Endometrial microvascular endothelial cells (primary cell): Measurements from ENCODE around the gene ALPP. TPM values are rescaled to one million over a fixed set of nuclear protein-coding genes. Genes with fewer than 3 reads are reported as not detected.
"Not testable (repeated sequence)": the region's sequence is repeated elsewhere in the genome, so short reads cannot be mapped to it uniquely, and the experiment has no call there.

Experiments
- in situ Hi-C: cut with HindIII; loops from 2 replicates; pipeline ENCODE4 v1.10.0; 2017; ENCODE audit warnings: low sequenced_read_pairs, low pct_unique_long_range_greater_than_20kb; ENCODE audit errors: inconsistent ontology term
- total RNA-seq: library from RNA; depleted of rRNA; stranded (reverse); fragments of >200 nt; gene quantifications from one replicate; pipeline ENCODE4 v1.2.3, GENCODE V29; 2015; ENCODE audit errors: inconsistent ontology term

The ALPP gene
- total RNA-seq, 1 donor from 2014 or later: not detected

DNA sequence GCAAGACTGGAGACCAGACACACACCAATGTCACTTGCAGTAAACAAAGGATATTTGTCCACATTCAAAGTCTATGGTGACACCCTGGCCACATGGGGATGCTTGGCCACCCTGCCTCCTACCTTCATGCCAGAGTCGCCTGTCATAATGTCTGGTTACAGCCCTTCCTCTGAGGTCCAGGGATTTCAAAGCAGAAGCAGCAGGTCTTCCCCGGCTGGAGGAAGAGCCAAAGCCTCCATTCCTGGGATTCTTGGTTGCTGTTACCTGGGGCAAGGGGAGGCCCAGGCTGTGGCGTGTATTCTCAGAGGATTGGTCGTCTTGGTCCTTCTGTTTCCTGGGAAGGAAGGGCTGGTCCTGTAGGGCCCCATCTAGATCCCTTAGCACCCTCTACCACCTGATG is 2.3 kb upstream of the ALPP start:
- in situ Hi-C loops: no loop called here

DNA sequence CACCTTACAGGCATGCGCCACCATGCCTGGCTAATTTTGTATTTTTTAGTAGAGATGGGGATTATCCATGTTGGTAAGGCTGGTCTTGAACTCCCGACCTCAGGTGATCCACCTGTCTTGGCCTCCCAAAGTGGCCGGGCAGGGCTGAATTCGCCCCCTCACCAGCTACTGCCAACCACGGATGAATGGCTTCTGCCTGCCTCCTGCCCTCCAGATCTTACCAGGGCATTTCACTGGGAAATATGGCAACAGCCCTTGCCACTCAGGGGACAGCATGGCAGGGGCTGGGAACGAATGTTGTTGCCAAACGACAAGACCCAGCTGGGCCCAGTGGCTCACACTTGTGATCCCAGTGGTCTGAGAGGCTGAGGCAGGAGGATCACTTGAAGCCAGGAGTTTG is 1.8 kb upstream of the ALPP start:
- in situ Hi-C loops: no loop called here

DNA sequence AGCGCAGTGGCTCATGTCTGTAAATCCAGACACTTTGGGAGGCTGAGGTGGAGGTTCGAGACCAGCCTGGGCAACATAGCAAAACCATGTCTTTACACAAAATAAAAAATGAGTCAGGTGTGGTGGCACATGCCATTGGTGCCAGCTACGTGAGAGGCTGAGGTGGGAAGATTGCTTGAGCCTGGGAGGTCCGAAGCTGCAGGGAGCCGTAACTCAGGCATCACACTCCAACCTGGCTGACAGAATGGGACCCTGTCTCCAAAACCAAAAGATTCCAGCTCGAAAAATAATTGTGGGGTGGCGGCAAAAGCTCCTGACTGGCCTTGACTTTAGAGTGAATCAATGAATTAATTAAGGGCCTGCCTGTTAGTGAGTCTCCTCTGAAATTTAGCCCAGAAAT is 1.2 kb upstream of the ALPP start:
- in situ Hi-C loops: no loop called here

DNA sequence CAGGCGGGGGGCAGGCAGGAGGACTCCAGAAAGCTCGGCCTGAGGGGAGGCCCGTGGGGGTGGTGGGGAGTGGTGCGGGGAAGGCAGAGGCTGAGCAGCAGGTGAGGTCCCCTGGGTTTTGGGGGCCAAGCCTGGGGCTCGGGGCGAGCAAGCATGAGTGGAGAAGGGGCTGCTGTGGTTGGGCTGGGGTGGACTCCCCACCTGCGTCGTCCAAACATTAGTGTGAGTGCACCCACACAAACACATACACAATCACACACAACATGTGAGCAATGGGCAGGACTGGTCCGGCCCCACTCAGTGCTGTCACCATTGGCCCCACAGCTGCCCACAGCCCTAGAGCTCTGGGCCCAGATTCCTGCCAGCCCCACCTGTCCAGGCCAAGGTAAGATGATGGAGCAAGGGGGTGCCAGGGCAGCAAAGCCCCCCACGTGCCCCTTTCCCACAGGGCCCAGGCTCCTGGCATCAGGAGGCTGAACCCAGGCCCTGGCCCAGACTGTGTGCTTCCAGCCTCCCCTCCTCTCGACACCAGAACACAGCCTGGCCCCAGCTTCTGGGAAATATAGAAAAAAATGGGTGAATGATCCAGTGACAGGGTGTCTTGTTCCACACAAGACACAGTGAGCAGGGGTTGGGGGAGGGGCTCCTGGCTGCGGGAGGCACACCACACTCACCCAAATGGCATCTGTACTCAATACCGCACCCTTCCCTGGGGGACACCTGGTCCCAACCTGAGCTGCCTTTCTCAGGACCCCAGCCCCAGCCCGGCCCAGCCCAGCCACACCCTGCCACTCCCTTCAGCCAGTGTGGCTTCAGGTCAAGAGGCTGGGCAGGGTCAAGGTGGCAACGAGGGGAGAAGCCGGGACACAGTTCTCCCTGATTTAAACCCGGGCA is 463 bp upstream of the ALPP start:
- in situ Hi-C loops: no loop called here

DNA sequence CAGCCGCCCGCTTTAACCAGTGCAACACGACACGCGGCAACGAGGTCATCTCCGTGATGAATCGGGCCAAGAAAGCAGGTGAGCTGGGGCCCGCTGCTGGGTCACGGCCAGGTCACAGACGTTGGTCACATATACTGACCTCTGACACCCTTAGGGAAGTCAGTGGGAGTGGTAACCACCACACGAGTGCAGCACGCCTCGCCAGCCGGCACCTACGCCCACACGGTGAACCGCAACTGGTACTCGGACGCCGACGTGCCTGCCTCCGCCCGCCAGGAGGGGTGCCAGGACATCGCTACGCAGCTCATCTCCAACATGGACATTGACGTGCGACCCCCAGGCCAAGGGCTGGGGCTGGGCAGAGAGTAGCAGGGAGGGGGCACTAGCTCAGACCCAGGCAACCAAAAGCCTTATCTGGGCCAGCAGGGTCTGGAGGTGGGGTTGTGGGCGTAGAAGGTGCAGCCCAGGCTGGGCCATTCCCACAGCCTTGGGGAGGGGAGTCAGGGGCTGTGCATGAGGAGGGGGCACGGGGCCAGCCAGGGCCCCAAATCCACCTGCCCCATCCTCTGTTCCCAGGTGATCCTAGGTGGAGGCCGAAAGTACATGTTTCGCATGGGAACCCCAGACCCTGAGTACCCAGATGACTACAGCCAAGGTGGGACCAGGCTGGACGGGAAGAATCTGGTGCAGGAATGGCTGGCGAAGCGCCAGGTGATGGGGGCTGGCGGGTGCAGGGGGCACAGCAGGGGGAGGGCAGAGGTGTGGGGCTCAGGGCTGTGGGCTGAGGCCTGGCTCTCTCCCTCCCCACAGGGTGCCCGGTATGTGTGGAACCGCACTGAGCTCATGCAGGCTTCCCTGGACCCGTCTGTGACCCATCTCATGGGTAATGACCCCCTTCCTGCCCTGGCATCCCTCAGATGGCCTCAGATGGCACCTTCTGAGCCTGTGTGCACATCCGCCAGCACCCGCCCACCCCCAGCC is 1.3 kb downstream of the ALPP start:
- in situ Hi-C loops: not testable (repeated sequence)

DNA sequence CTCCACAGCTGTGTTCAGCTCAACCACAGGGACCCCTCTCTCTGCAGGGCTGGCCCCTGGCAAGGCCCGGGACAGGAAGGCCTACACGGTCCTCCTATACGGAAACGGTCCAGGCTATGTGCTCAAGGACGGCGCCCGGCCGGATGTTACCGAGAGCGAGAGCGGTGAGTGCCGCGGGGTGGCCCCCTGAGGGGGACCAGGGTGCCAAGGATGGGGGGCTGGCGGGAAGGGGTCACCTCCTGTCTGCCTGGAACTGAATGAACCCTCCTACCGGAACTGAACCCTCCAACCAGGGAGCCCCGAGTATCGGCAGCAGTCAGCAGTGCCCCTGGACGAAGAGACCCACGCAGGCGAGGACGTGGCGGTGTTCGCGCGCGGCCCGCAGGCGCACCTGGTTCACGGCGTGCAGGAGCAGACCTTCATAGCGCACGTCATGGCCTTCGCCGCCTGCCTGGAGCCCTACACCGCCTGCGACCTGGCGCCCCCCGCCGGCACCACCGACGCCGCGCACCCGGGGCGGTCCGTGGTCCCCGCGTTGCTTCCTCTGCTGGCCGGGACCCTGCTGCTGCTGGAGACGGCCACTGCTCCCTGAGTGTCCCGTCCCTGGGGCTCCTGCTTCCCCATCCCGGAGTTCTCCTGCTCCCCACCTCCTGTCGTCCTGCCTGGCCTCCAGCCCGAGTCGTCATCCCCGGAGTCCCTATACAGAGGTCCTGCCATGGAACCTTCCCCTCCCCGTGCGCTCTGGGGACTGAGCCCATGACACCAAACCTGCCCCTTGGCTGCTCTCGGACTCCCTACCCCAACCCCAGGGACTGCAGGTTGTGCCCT is 2.9 kb downstream of the ALPP start:
- in situ Hi-C loops: not testable (repeated sequence)

DNA sequence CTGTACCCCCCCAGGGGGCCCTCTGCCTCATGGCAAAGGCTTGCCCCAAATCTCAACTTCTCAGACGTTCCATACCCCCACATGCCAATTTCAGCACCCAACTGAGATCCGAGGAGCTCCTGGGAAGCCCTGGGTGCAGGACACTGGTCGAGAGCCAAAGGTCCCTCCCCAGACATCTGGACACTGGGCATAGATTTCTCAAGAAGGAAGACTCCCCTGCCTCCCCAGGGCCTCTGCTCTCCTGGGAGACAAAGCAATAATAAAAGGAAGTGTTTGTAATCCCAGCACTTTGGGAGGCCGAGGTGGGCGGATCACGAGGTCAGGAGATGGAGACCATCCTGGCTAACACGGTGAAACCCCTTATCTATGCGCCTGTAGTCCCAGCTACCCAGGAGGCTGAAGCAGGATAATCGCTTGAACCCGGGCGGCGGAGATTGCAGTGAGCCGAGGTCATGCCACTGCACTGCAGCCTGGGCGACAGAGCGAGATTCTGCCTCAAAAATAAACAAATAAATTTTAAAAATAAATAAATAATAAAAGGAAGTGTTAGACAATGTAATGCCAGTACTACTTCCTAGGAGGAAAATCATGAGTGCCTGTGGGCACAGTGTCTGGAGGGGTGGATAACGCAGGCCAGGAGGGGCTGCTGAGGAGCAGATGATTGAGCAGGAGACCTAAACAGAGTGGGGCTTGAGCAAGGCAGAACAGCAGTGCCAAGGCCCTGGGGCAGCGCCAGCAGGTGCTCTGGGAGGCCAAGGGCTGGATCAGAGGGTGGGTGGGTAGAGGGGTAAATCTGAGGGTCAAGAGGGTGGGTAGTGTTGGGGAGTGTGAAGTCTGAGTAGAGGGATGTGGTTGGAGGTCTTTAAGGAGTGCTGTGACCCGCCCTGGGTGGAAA is 4.0 kb downstream of the ALPP start:
- in situ Hi-C loops: no loop called here

DNA sequence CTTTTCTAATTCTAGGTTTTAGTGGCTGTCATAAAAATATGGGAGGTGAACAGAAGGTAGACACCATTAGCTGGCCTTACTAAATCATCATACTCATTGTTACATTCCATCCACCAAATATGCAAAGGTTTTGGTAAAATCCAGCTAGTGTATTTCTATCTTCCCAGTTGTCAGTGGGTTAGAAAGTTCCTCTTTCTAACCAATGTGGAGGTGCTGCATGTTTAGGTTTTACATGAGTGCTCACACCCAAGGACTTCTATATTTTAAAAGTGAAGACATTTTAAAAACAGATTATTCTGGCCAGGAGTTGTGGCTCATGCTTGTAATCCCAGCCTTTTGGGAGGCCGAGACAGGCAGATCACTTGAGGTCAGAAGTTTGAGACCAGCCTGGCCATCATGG is 5.9 kb downstream of the ALPP start:
- in situ Hi-C loops: no loop called here

DNA sequence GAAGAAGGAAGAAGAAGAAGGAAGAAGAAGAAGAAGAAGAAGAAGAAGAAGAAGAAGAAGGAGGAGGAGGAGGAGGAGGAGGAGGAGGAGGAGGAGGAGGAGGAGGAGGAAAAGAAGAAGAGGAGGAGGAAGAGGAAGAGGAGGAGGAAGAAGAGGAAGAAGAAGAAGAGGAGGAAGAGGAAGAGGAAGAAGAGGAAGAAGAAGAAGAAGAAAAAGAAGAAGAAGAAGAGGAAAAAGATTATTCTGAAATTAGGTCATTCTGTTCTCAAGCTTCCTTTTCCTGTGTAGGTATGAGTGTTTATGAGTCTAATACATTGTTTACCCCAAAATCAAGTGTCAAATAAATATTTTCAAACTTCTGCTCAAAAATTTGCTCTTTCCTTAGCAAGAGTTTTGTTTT is 6.5 kb downstream of the ALPP start:
- in situ Hi-C loops: not testable (repeated sequence)

DNA sequence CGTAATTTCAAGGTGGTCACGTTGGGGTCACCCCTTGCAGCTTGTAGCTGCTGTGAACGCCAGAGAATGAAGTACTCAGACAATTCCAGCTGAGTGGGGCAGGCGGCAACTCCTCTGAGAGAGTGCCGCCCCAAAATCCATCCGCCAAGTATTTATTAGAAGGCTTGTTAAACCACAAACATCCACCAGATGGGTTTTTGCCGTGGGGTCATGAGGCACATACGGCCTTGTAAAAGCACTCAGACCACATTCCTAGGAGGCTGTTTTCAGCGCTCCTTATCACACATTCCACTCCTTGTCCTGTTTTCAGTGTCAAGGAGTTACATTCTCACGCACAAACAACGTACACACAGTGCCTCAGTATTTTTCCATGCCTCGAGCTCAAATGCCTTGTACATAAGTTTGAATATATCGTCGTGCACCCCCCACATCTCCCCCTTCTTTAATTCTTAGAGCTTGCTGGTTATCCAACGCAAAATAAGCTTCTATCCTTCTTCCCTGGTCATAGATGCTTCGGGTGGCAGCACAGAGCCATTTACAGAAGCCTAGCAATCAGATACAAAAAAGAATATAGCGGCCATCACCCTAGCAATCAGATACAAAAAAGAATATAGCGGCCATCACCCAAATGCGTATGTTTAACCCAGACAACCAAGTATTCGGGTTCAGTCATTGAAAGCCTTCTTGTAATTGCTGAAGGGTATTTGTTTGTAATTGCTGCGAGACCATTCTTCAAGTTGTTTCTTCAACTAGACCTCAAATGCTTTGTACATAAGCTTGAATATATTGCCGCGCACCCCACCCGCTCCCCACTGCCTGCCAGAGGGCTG is 7.3 kb downstream of the ALPP start:
- in situ Hi-C loops: no loop called here

DNA sequence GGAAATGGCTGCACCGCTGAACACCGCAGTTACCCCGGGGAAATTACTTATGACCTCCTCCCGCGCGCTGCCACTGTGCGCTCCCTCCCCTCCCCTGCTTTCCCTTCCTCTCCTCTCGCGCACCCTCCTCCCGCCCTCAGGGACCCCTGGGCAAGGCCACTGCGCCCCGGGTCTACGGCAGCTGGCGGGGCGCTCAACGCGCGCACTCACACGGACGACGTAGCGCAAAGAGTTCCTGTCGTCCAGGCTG is 7.9 kb downstream of the ALPP start:
- in situ Hi-C loops: no loop called here

DNA sequence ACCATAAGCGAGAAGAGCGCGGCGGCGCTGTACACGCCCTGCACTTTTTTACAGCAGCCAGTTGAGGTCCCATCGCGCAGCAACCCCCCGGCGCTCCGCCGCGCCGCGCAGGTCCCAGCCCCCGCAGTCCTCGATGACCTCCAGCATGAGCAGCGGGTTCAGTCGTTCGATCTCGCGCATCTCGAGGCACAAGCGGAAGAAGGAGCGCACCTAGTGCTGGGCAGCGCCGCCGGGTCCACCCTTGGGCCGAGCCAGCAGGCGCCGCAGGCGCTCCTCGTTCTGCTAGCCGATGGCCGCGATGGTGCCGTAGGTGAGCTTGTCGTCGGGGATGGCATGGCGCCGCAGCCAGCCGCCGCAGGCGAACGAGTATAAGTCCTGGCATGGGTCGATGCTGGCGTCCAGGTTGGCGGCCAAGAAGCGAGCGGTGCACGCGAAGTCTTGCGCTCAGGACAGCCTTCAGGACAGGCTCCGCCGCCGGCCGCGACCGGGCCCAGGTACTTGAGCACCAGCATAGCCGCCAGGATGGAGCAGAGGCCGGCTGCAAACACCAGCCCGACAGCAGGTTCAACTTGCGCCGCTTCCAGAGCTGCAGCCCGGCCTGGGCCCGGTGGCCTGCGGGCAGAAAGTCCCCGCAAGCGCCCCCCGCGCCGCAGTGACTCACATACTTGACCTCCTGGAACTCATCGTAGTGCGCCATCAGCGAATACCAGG is 8.3 kb downstream of the ALPP start:
- in situ Hi-C loops: no loop called here

DNA sequence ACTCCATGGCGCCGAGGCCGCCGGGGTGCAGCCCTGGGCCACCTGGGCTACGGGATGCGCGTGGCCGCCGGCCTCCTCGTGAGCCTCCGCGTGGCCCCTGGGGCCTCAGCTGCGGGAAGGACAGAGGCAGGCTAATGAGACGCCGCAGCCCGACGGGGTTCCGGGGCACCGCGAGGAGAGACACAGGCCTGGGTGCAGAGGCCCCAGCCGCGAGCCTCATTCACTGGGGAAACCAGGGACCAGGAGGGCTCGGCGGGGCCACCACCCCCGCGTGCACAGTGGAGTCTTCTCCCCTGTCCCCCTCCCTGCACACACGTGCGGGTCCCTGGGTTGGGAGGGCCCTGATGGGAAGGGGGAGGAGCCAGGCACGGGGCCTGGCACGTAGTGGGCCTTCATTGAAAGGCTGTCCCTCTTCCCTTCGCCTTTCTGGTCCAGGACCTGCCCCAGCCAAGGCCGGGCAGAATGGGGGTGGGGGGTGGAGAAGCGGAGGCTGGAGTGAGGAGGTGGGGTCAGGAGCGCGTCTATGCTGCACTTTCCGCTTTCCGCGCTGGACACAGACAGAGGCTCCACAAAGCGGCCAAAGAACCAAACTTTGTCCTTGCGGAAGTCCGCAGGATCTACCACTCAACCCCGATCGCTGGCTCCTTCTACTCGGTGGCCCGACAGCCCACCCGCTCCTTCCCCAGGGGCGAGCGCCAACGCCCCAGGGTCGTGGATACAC is 9.1 kb downstream of the ALPP start:
- in situ Hi-C loops: no loop called here

DNA sequence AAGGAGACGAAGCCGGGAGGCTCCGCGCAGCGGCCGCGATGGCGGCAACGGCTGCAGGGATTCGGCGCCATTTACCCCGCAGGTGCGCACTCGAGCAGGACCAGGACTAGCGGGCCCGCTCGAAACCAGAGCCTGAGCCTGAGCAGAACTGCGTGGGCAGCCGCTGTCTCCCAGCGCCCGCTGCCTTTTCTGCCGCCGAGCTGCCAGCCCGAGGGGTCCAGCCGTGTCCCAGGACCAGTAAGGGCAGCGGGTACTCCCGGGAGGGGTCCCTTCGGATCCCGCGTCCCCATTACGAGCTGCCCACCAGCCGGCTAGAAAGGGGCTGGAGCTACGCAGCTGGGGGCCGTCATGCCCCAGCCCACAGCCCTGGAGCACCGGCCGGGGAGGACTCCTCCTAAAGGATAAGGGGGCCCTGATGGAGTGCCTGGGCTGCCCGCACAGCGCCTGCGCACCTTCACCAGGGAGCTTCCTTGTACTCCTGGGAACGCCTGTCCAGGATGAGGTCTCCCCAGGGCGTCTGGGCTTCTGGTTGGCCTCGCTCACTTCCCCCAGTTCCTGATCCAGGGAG is 9.9 kb downstream of the ALPP start:
- in situ Hi-C loops: no loop called here

DNA sequence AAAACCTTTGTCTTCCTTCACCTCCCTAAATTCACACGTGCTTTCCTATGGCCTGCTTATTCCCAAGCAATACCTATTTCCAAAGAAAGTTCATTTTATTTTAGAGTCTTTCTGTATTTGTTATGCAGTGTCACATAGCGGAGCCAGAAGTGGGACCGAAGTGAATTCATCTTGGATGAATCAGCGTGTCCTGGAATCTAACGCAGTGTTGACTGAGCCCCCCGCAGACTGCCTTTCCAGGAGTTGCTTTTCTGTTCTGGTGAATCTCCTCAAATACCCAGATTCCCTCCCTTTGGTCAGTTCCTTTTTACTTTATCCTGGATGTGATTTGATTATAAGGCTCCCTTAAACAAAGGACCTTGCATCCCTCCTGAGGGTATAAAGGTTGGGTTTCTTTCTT is 10.8 kb downstream of the ALPP start:
- in situ Hi-C loops: no loop called here

DNA sequence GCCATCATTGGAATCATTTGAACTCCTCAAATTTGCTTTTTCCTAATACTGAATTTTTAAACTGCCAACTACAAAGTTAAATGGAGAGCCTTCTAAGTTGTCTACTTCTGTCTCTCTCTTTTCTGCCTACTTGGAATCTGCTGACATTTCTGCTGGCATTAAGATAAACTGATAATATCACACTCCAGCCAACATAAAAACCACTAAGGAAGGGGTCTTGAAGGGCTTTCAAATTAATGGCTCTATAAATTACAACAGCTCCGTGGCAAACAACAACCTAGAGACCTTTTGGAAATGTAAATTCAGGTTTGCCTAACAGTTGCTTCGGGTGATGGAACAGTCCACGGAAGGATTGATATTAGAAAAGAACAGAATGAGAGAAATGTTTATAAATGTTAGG is 12.1 kb downstream of the ALPP start:
- in situ Hi-C loops: no loop called here
